ENCODE measurements around the gene SFXN3.

- no peak for TF ChIP-seq CTCF (IDR thresholded peaks at IDR 0.05)
- no peak for TF ChIP-seq EP300 (IDR thresholded peaks at IDR 0.05)
- no peak for TF ChIP-seq POLR2A (IDR thresholded peaks at IDR 0.05)
These were observed 2.2 kb downstream of the SFXN3 start for GRCh38 chr10:101033276-101033675.
